NCI-H2107 treated with DMSO at 0.1 percent for 48 hours (cell line): ENCODE results near the gene ZFYVE28.
"Not testable (repeated sequence)": the region's sequence is repeated elsewhere in the genome, so short reads cannot be mapped to it uniquely, and the experiment has no call there.

Experiments
- DNase-seq: peaks from one replicate; lab custom pipeline; 2025; ENCODE audit not compliant: unreplicated experiment; lab: John Stamatoyannopoulos, UW

The ZFYVE28 gene

GRCh38 chr4:2231082-2231481 is 187.4 kb downstream of the ZFYVE28 start:
- DNase-seq, result no peak

- DNase-seq, result no peak
These were observed 192.2 kb downstream of the ZFYVE28 start for GRCh38 chr4:2226261-2226660.

GRCh38 chr4:2222838-2223237 is 195.6 kb downstream of the ZFYVE28 start:
- DNase-seq, result peak; percentile 75

- DNase-seq, result not testable (repeated sequence)
These were observed 197.1 kb downstream of the ZFYVE28 start for GRCh38 chr4:2221378-2221777.

GRCh38 chr4:2220016-2220630 is 198.3 kb downstream of the ZFYVE28 start:
- DNase-seq, result peak; percentile 56
